Right atrium auricular region (tissue), 2 donors: ENCODE measurements around the gene FURIN. TPM values are rescaled to one million over a fixed set of nuclear protein-coding genes. Genes with fewer than 3 reads are reported as not detected.

Experiments
- DNase-seq: peaks from one replicate; pipeline ENCODE4 v3.0.0-alpha.2; 2019; ENCODE audit warnings: low spot score
- H3K27ac ChIP-seq, 2 donors: fragments of 200-600 bp; sonication (generic); 1 replicate in 1 of 2; 2 replicates in 1 of 2; pipeline ENCODE4 v1.5.1; 2016 to 2019
- H3K27me3 ChIP-seq, 2 donors: fragments of 200-600 bp; sonication (generic); one replicate each; pipeline versions ENCODE4 v1.5.1 to v1.6.0; 2017 to 2019
- H3K36me3 ChIP-seq: fragments of 200-600 bp; sonication (generic); one replicate; pipeline ENCODE4 v1.5.1; 2016
- H3K4me1 ChIP-seq, 2 donors: fragments of 200-600 bp; sonication (generic); one replicate each; pipeline versions ENCODE4 v1.5.1 to v1.6.0; 2017 to 2019
- H3K4me3 ChIP-seq, 2 donors: fragments of 200-600 bp; sonication (generic); 1 replicate in 1 of 2; 2 replicates in 1 of 2; pipeline ENCODE4 v1.5.1; 2017 to 2019; ENCODE audit warnings: mild to moderate bottlenecking in 1 of 2, moderate library complexity in 1 of 2
- H3K9me3 ChIP-seq, 2 donors: fragments of 200-600 bp; sonication (generic); one replicate each; pipeline ENCODE4 v1.5.1; 2019
- total RNA-seq, 2 donors: library from RNA; depleted of rRNA; stranded (reverse); fragments of >200 nt; gene quantifications; one replicate each; pipeline ENCODE4 v1.1.0, GENCODE V29; 2016
- TF ChIP-seq, protein P1 (sequence below), 2 donors: fragments of 200-600 bp; sonication (generic); IDR thresholded peaks; one replicate each; pipeline ENCODE4 v1.5.1; 2019; ENCODE audit warnings: antibody characterized with exemption in 2 of 2

FURIN gene
- total RNA-seq, 2 donors from 2014 or later = 57.1 to 82.8 TPM

DNA sequence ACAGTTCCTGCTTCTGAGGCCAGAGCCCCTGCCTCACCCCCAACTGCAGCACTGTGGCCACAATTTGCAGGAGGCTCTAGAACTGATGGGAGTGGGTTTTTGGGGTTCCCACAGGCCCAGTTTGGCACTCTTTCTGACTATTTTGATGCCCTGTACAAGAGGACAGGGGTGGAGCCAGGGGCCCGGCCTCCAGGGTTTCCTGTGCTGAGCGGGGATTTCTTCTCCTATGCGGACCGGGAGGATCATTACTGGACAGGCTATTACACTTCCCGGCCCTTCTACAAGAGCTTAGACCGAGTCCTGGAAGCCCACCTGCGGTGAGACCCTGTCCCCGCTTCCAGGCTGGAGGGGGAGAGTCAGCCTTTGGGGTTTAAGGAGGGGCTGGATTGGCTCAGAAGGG is 41.6 kb downstream of the FURIN start:
- H3K36me3 ChIP-seq = peaks cover 94% of the 10 kb centered on the region
- no peaks in the 10 kb centered on the region for H3K27me3 ChIP-seq
- no peak for DNase-seq
- no peaks in the 10 kb centered on the region for H3K9me3 ChIP-seq
- H3K4me1 ChIP-seq = peaks cover 0 to 35% of the 10 kb centered on the region in 2 donors
- H3K4me3 ChIP-seq = no peak overlapping the region
- TF ChIP-seq, protein P1, sequence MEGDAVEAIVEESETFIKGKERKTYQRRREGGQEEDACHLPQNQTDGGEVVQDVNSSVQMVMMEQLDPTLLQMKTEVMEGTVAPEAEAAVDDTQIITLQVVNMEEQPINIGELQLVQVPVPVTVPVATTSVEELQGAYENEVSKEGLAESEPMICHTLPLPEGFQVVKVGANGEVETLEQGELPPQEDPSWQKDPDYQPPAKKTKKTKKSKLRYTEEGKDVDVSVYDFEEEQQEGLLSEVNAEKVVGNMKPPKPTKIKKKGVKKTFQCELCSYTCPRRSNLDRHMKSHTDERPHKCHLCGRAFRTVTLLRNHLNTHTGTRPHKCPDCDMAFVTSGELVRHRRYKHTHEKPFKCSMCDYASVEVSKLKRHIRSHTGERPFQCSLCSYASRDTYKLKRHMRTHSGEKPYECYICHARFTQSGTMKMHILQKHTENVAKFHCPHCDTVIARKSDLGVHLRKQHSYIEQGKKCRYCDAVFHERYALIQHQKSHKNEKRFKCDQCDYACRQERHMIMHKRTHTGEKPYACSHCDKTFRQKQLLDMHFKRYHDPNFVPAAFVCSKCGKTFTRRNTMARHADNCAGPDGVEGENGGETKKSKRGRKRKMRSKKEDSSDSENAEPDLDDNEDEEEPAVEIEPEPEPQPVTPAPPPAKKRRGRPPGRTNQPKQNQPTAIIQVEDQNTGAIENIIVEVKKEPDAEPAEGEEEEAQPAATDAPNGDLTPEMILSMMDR (IDR thresholded peaks at IDR 0.05) = no peak
- peak overlapping the region in 1 of 2 donors; percentile 13 for H3K27ac ChIP-seq

DNA sequence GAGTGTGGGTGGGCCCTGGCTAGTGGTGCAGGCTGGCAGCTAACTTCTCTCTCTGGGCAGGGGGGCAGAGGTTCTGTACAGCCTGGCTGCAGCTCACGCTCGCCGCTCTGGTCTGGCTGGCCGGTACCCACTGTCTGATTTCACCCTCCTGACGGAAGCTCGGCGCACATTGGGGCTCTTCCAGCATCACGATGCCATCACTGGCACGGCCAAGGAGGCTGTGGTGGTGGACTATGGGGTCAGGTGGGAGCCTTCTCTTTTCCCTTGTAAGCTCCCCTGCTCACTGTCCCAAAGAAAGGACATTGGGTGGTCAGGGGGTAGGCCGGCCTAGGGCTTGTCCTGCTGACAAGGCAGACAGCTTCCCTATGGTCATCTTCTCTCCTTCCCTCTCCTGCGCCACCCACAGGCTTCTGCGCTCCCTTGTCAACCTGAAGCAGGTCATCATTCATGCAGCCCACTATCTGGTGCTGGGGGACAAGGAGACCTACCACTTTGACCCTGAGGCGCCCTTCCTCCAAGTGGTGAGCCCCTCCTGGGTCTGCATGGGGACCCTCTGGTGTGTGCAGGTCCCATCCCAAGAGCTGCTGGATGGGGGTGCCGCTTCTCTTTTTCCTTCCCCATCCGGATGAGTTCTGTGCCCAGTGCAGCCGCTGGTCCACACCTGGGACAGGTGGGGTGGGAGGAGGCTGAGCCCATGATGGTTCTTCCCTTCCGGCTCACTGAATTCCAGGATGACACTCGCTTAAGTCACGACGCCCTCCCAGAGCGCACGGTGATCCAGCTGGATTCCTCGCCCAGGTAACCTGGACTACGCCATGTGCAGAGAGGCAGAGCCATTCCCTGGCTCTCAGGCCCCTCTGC is 42.3 kb downstream of the FURIN start:
- no peak for DNase-seq
- peak overlapping the region in 1 of 2 donors; percentile 13 for H3K27ac ChIP-seq
- H3K36me3 ChIP-seq = peaks cover 94% of the 10 kb centered on the region
- TF ChIP-seq, protein P1 (IDR thresholded peaks at IDR 0.05) = no peak
- no peaks in the 10 kb centered on the region for H3K9me3 ChIP-seq
- H3K27me3 ChIP-seq = no peaks in the 10 kb centered on the region
- peaks cover 0 to 42% of the 10 kb centered on the region in 2 donors for H3K4me1 ChIP-seq
- H3K4me3 ChIP-seq = no peak overlapping the region

DNA sequence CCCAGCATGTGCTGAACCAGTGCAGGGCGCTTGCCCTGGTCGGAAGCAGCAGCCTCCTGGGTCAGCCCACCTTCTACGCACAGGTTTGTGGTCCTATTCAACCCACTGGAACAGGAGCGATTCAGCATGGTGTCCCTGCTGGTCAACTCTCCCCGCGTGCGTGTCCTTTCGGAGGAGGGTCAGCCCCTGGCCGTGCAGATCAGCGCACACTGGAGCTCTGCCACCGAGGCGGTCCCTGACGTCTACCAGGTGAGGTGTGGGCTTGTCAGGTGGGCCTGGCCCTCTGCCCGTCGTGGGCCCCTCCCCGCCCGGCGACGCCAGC is 42.9 kb downstream of the FURIN start:
- H3K36me3 ChIP-seq = peaks cover 94% of the 10 kb centered on the region
- peaks cover 0 to 44% of the 10 kb centered on the region in 2 donors for H3K4me1 ChIP-seq
- H3K27me3 ChIP-seq = no peaks in the 10 kb centered on the region
- DNase-seq = no peak
- H3K9me3 ChIP-seq = no peaks in the 10 kb centered on the region
- H3K4me3 ChIP-seq = no peak overlapping the region
- TF ChIP-seq, protein P1 (IDR thresholded peaks at IDR 0.05) = no peak
- H3K27ac ChIP-seq = no peak overlapping the region

DNA sequence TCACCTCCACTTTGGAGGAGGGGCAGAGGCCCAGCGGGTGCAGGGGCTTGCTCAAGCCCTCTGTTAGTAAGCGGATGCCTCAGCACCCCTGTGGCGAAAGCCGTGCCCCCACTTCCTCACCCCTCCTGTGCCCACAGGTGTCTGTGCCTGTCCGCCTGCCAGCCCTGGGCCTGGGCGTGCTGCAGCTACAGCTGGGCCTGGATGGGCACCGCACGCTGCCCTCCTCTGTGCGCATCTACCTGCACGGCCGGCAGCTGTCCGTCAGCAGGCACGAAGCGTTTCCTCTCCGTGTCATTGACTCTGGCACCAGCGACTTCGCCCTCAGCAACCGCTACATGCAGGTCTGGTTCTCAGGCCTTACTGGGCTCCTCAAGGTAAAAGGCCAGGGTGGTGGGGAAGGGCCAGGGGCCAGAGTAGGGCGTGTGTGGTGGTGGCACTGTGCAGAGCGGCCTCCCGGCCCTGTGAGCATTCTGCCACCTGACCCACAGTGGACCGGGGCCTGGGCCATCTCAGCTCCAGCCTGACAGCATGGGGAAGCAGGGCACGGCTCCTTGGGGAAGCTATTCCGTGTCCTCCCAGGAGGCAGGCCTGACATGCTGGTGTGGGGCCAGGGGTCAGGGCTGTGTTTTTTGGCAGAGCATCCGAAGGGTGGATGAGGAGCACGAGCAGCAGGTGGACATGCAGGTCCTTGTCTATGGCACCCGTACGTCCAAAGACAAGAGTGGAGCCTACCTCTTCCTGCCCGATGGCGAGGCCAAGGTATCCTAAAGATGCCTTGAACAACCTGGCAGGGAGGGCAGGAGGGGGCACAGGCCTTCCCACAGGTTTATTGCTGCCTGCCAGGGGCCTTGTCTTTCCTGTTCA is 43.8 kb downstream of the FURIN start:
- Histone ChIP-seq H3K9me3 (no peaks in the 10 kb centered on the region), H3K27me3 (no peaks in the 10 kb centered on the region), H3K27ac (no peak overlapping the region), H3K36me3 (peaks cover 94% of the 10 kb centered on the region), H3K4me1 (peaks cover 0 to 44% of the 10 kb centered on the region in 2 donors), H3K4me3 (no peak overlapping the region)
- TF ChIP-seq, protein P1 (IDR thresholded peaks at IDR 0.05) = no peak
- DNase-seq = no peak

DNA sequence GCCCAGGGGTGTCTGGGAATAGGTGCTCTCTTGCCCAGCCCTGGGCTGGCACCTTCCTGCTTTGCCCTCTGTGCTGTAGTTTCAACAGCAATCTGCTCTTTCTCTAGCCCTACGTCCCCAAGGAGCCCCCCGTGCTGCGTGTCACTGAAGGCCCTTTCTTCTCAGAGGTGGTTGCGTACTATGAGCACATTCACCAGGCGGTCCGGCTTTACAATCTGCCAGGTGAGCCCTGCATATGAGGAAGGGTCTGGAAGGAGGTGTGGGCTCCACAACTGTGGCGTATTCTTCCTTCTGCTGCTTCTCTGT is 44.3 kb downstream of the FURIN start:
- no peak overlapping the region for H3K27ac ChIP-seq
- no peak for DNase-seq
- H3K36me3 ChIP-seq = peaks cover 91% of the 10 kb centered on the region
- H3K4me3 ChIP-seq = no peak overlapping the region
- TF ChIP-seq, protein P1 (IDR thresholded peaks at IDR 0.05) = no peak
- H3K4me1 ChIP-seq = peaks cover 0 to 44% of the 10 kb centered on the region in 2 donors
- H3K9me3 ChIP-seq = no peaks in the 10 kb centered on the region
- no peaks in the 10 kb centered on the region for H3K27me3 ChIP-seq
